Esophagus squamous epithelium (tissue), 4 donors: ENCODE data around the gene TNFRSF11A.

Source experiments
- CTCF ChIP-seq, 6 experiments: fragments of 450-650 bp in 4 of 6; fragments of 200-600 bp in 2 of 6; sonication (generic) in 2 of 6; IDR thresholded peaks; one replicate each; pipeline ENCODE4 v1.5.1; 2016 to 2019; ENCODE audit warnings: antibody characterized with exemption in 6 of 6, mild to moderate bottlenecking in 4 of 6, moderate library complexity in 4 of 6
- POLR2A ChIP-seq, 4 donors: fragments of 450-650 bp; IDR thresholded peaks; one replicate each; pipeline ENCODE4 v1.6.1; 2017; ENCODE audit warnings: antibody characterized with exemption in 4 of 4, mild to moderate bottlenecking in 4 of 4, moderate library complexity in 3 of 4

- TF ChIP-seq CTCF (IDR thresholded peaks at IDR 0.05) (no peak), POLR2A (IDR thresholded peaks at IDR 0.05) (no peak)
Measured at GRCh38 chr18:62381373-62381772, 56.3 kb downstream of the TNFRSF11A start.
